NT2/D1 (cell line): ENCODE results near the gene EFCAB8.

Source experiments
- YY1 ChIP-seq: IDR thresholded peaks from 2 replicates; pipeline ENCODE4 v1.6.1; 2011; ENCODE audit not compliant: insufficient read length, insufficient read depth
- ZNF274 ChIP-seq: IDR thresholded peaks from 2 replicates; pipeline ENCODE4 v1.6.1; 2011; ENCODE audit warnings: mild to moderate bottlenecking, low read depth, low read length

- TF ChIP-seq YY1 (no peak), ZNF274 (no peak)
These were observed 59.6 kb downstream of the EFCAB8 start for GRCh38 chr20:32918296-32918695.
